Esophagus (tissue), 2 donors: ENCODE measurements around the gene TMEM43. TPM values are rescaled to one million over a fixed set of nuclear protein-coding genes. Genes with fewer than 3 reads are reported as not detected.
"Not testable (repeated sequence)": the region's sequence is repeated elsewhere in the genome, so short reads cannot be mapped to it uniquely, and the experiment has no call there.

ENCODE experiments used
- H3K27ac ChIP-seq, 2 donors: one replicate each; pipeline ENCODE4 v1.5.1; 2013; ENCODE audit warnings: low read depth in 2 of 2, mild to moderate bottlenecking in 2 of 2, inconsistent platforms in 1 of 2, low read length in 1 of 2, moderate library complexity in 1 of 2
- H3K27me3 ChIP-seq, 2 donors: one replicate each; pipeline ENCODE4 v1.6.1; 2013; ENCODE audit warnings: low read length in 2 of 2, control low read depth in 1 of 2, mild to moderate bottlenecking in 1 of 2; ENCODE audit not compliant: insufficient read depth in 2 of 2, control insufficient read depth in 1 of 2
- H3K36me3 ChIP-seq, 2 donors: one replicate each; pipeline ENCODE4 v1.6.1; 2013; ENCODE audit warnings: low read length in 1 of 2; ENCODE audit not compliant: control insufficient read depth in 2 of 2, insufficient read depth in 2 of 2
- H3K4me1 ChIP-seq, 2 donors: one replicate each; pipeline ENCODE4 v1.6.1; 2013; ENCODE audit warnings: low read length in 1 of 2; ENCODE audit not compliant: control insufficient read depth in 2 of 2, insufficient read depth in 2 of 2
- H3K4me3 ChIP-seq, 2 donors: one replicate each; pipeline ENCODE4 v1.5.1; 2013; ENCODE audit warnings: low read length in 2 of 2, mild to moderate bottlenecking in 2 of 2, low read depth in 1 of 2, moderate library complexity in 1 of 2
- H3K9me3 ChIP-seq, 2 donors: one replicate each; pipeline ENCODE4 v1.6.1; 2013; ENCODE audit warnings: mild to moderate bottlenecking in 2 of 2, low read depth in 1 of 2, low read length in 1 of 2, moderate library complexity in 1 of 2; ENCODE audit not compliant: control insufficient read depth in 2 of 2, insufficient read depth in 1 of 2
- WGBS, 2 donors: extraction: QIAGEN DNeasy Blood & Tissue Kit; methylation state at CpG; one replicate each; pipeline ENCODE4 v1.1.7; 2013; 5-methylcytosine and 5-hydroxymethylcytosine counted together
- polyA plus RNA-seq, 2 donors: library from polyadenylated mRNA; stranded (reverse); fragments of 200-250 nt; gene quantifications; one replicate each; pipeline ENCODE4 v1.2.3, GENCODE V29; 2013
- donor health status: healthy with polysubstance abuse.
- donor health status: Bipolar disorder and iron deficiency.

TMEM43 gene
- polyA plus RNA-seq, 2 donors, result 41.4 to 45.6 TPM

DNA sequence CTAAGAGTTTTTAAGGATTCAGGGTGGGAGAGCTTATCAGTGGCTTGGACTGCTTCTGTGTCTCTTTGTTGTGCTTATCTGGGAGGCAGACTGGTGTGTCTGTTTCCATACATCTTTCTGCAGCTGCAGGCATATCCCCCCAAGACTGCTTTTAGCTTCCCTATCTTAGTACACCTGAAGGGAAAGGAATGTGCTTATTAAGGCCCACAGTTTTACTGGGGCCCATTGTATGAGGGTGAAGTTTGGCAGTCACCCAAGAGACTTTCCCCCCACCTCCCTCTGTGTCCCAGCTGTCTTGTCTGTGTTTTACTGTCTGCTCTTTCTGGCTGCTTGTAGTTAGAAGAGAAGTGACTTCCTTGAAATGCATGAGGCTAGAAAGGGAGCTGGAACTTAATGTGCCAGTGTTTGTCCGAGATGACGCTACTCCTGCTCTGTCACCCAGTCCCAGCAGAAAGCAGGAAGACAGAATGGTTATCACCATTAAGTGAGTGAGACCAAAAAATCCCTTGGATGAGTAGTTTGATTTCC is 3.9 kb upstream of the TMEM43 start:
- not testable (repeated sequence) for H3K9me3 ChIP-seq, H3K4me3 ChIP-seq, H3K36me3 ChIP-seq, H3K27me3 ChIP-seq, H3K27ac ChIP-seq
- 90 to 98% methylated on average over 2 of the region's 2 CpGs for WGBS, 2 donors
- peaks cover 5 to 22% of the 10 kb centered on the region in 2 donors for H3K4me1 ChIP-seq

DNA sequence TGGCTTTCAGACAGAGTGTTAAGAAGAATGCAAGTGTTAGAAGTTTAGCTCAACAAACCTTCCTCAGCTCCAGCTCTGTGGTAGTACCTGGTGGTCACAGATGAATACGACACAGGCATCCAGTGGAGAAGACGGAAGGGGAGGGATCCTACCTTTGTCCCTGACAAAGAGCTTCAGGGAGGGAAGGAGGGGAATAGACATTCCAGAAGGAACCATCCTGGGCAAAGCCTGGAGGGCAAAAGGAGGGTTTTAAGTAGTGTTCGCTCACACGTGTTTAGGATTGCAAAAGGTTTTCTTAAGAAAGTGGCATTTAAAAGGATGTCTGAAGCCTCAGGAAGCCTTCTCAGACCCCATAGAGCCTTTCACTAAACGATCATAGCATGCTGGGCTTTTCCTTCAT is 3.0 kb upstream of the TMEM43 start:
- peaks cover 8 to 30% of the 10 kb centered on the region in 2 donors for H3K4me1 ChIP-seq
- H3K4me3 ChIP-seq, result no peak overlapping the region
- no peak overlapping the region for H3K27ac ChIP-seq
- H3K36me3 ChIP-seq, result no peaks in the 10 kb centered on the region
- H3K27me3 ChIP-seq, result no peaks in the 10 kb centered on the region
- 79 to 90% methylated on average over 5 of the region's 5 CpGs for WGBS, 2 donors
- H3K9me3 ChIP-seq, result no peaks in the 10 kb centered on the region

DNA sequence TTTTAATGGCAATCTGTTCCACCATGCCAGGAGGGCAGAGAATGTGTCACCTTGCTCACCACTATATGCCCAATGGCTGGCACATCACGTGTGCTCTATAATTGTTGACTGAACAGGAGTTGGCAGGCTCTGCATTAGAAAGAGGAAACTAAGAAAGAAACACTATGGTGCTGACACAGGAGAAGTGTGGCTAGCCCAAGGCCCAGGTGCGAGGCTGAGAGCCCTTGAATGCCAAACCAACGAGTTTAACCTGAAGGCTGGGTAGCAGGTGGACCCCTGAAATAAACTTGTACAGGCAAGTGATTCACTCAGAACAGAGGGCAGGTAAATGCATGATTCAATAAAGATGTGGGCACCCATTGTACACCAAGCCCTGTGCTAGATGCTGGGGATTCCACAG is 2.6 kb upstream of the TMEM43 start:
- 60 to 64% methylated on average over 3 of the region's 3 CpGs for WGBS, 2 donors

DNA sequence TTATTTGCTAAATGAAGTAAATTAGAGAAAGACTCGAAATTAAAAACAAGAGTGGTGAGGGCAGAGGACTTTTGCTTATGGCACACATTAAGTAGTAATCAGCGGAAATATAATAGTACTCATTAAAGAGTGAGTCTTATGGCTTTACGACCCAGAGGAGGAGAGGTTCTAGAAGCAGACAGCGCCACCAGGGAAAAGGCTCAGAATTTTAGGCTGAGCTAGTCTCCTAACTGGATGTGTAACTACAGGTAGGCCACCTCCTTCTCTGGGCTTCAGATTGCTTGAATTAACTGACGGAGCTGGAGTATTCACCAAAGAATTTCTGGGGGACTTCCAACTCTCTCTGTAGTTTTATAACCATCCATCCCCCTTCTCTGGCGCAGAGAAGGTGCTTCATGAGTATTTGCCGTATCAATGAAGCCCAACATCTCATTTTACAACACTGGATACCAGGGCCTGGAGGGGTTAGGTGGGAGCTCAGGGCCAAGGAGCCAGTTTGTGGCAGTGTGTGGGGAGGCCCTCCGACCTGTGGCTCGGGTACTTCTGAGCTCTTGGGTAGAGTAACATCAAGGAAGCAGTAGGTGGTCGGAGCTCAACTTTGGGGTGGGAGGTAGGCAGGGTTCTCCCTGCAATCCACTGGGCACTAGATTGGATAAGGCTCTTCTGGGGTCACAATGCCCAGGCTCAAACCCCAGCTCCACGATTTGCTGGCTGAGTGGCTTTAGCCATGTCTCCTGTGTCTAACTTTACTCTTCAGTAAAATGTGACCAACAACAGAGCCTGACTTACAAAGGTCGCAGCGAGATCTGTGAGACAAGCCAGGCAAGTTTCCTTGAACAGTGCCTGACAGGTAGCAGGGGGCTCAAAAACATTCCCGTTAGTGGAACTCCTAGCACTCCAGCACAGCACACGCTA is 1.3 kb upstream of the TMEM43 start:
- Histone ChIP-seq H3K27ac (peak overlapping the region in 1 of 2 donors; percentile 94), H3K27me3 (no peaks in the 10 kb centered on the region), H3K4me1 (peaks cover 5 to 38% of the 10 kb centered on the region in 2 donors), H3K4me3 (peak overlapping the region; percentile 80 to 87), H3K36me3 (peaks cover 5 to 6% of the 10 kb centered on the region in 2 donors), H3K9me3 (no peaks in the 10 kb centered on the region)
- 37 to 39% methylated on average over 15 of the region's 15 CpGs for WGBS, 2 donors

More for the DNA sequence above, 2.6 kb upstream of the TMEM43 start:
- H3K27me3 ChIP-seq, result no peaks in the 10 kb centered on the region
- H3K36me3 ChIP-seq, result no peaks in the 10 kb centered on the region
- H3K4me3 ChIP-seq, result no peak overlapping the region
- H3K9me3 ChIP-seq, result no peaks in the 10 kb centered on the region
- H3K27ac ChIP-seq, result no peak overlapping the region
- H3K4me1 ChIP-seq, result peaks cover 8 to 34% of the 10 kb centered on the region in 2 donors

DNA sequence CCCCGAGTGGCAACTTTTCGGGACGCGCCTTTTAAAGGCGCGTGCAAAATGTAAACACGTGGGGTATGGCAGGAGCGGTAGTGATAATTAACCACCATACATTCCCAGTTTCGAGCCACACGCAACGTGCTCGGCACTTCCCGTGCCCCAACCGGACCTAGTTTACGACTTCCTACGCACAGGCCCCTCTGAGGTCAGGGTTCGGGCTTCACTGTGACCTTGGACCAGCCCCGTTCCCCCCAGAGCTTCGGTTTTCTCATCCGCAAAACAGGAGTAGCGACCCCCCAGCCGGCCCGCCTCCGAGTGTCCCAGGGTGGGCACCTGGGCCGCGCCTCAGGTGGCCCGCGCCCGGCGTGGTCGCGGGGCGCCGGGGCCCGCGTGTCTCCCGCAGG is 633 bp upstream of the TMEM43 start:
- H3K27ac ChIP-seq, result peak overlapping the region; percentile 86 to 94
- WGBS, 2 donors, result 0% methylated on average over 28 to 37 of the region's 37 CpGs
- H3K27me3 ChIP-seq, result no peaks in the 10 kb centered on the region
- H3K4me3 ChIP-seq, result peak overlapping the region; percentile 80 to 87
- H3K4me1 ChIP-seq, result peaks cover 5 to 37% of the 10 kb centered on the region in 2 donors
- peaks cover 8% of the 10 kb centered on the region in 2 donors for H3K36me3 ChIP-seq
- no peaks in the 10 kb centered on the region for H3K9me3 ChIP-seq

DNA sequence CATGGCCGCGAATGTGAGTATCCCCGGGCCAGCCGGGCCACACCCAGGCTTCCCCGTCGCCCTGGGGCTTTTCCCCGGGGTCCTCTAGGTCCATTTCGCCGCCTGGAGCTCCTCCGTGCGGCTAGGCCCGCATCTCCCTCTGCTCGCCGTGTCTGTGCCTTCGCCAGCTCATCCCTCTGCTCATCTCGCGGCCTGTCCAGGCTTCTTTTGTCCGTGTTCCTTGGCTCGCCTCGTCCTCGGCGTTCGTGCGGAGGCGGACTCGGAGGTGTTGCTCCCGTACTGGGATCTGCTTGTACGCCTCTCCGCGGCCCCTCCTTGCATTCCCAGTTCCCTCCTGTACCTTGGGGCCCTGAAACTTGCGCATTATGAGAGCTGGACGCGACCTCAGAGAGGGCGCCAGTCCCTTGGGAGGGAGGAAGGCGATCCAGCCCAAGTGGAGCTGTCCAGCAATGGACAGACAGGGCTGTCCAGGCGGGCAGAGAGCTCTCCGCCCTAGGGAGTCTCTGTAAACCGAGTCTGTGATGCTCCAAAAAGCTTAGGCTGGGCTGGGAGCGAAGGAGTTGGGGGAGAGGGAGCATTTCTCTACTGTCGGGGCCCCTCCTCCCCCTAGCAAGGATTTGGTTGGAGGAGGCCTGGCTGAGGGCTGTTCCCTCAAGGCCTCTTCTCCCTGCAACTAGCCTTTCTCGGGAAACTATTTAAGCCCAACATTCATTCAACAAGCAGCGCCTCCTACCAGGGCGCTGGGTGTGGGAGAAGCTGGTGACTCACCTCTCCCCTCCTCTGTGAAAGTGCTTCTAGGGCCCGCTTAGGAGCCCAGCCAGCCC is 553 bp downstream of the TMEM43 start:
- 0% methylated on average over 44 of the region's 44 CpGs for WGBS, 2 donors
- Histone ChIP-seq H3K27me3 (no peaks in the 10 kb centered on the region), H3K36me3 (peaks cover 8 to 14% of the 10 kb centered on the region in 2 donors), H3K27ac (peak overlapping the region; percentile 89 to 94), H3K4me3 (peak overlapping the region; percentile 77 to 87), H3K4me1 (peaks cover 5 to 37% of the 10 kb centered on the region in 2 donors), H3K9me3 (no peaks in the 10 kb centered on the region)

DNA sequence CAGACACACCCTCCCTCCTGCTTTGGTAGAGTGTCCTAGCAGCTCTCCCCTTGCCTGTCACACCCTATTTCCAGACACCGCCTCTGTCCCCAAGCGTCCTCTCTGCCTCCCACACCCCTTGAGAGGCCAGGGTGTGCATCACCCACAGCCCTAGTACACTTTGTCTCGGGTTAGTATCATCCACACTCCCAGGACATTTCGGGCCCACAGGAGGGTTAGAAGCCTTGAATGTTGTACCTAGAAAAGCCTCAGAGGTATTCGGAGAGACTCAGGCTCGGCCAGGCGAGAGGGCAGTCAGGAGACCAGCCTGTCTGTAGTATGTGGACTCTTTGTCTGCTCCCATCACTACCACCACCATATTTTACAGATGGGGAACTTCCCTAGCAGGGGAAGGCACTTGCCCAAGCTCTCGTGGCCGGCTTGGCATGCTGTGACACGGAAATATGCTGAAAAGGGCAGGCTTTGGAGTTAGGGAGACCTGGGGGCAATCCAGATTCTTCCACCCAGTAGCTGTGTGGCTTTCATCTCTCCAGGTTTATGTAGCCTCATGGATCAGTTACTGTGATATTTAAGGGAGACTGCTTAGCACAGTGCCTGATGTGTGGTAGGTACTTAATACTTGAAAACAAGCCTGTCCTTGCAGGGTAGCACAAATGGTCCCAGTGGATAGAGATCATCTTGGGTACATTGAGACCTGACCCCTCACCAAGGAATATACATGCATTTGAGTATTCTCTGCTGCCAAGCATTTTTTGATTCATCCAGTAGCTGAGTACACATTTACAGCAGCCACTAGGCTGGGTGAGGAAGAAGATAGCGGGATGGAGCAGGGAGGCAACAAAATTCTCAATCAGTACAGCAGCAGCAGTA is 1.4 kb downstream of the TMEM43 start:
- peak overlapping the region; percentile 89 to 94 for H3K27ac ChIP-seq
- WGBS, 2 donors, result 26 to 36% methylated on average over 11 of the region's 11 CpGs
- peaks cover 5 to 37% of the 10 kb centered on the region in 2 donors for H3K4me1 ChIP-seq
- H3K9me3 ChIP-seq, result no peaks in the 10 kb centered on the region
- peaks cover 8 to 22% of the 10 kb centered on the region in 2 donors for H3K36me3 ChIP-seq
- no peaks in the 10 kb centered on the region for H3K27me3 ChIP-seq
- H3K4me3 ChIP-seq, result peak overlapping the region; percentile 77 to 87

DNA sequence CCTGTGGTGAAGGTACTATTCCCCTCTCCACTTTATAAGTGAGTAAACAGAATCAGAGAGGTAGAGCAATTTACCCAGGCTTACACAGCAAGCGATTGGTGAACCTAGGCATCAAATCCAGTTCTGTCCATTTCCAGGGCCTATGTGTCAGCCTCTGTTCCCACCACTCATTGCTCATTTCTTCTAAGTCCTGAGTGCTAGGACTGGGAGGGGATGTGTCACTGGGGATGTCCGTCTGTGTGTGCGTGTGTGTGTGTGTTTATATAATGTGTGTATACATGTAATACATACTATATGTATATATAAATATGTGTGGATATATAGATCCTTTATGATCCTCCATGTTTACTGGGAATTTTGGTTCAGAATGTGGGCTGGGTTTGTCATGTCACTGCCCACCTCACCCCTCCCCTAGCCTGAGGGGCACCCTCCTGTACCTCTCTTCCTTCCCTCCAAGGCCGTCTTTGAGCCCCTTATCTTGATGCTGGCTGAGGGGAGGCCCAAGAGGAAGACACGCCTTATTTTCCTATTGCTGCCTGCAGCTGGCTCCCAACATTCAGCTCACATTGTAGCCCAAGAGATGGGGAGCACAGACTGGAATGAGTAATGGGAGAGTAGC is 2.1 kb downstream of the TMEM43 start:
- H3K36me3 ChIP-seq, result peaks cover 8 to 30% of the 10 kb centered on the region in 2 donors
- no peaks in the 10 kb centered on the region for H3K27me3 ChIP-seq
- WGBS, 2 donors, result 68 to 72% methylated on average over 5 of the region's 5 CpGs
- H3K27ac ChIP-seq, result peak overlapping the region; percentile 89 to 94
- no peaks in the 10 kb centered on the region for H3K9me3 ChIP-seq
- peaks cover 5 to 37% of the 10 kb centered on the region in 2 donors for H3K4me1 ChIP-seq
- peak overlapping the region in 1 of 2 donors; percentile 87 for H3K4me3 ChIP-seq
